ENCODE results near the gene UBR3.

The UBR3 gene

DNA sequence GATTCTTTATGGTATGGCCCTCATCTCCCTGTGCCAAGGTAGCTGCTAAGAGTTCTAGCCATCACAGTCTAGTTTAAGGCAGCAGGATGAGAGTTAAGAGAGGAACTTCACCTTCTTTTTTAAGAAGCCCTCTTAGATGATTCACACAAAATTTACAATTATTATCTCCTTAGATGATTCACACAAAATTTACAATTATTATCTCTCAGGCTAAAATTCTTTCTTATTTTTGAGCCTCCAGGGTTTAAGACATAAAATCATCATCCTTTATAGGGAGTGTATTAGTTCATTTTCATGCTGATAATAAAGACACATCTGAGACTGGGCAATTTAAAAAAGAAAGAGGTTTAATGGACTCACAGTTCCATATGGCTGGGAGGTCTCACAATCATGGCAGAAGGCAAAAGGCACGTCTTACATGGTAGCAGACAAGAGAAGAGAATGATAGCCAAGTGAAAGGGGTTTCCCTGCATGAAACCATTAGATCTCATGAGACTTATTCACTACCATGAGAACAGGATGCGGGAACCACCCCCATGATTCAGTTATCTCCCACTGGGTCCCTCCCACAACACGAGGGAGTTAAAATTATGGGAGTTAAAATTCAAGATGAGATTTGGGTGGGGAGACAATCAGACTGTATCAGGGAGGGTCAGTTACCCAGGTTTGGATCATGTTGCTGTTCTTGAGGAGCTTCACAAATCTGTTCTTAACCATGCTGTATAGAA, 217.7 kb downstream of the UBR3 start:
- Histone ChIP-seq H3K4me2 (ENCODE audit: low read length) (no peak overlapping the region), H3K79me2 (ENCODE audit: low read length) (no peaks in the 10 kb centered on the region), H2AFZ (ENCODE audit: low read depth, low read length) (no peak overlapping the region), H3K27me3 (ENCODE audit: low read depth, low read length) (no peaks in the 10 kb centered on the region), H3K36me3 (replicated peaks; ENCODE audit: low read depth, low read length) (no peaks in the 10 kb centered on the region), H3K9ac (ENCODE audit: low read length) (no peak overlapping the region), H3K9me3 (ENCODE audit: insufficient read depth, low read length) (no peaks in the 10 kb centered on the region), H3K4me1 (ENCODE audit: low read length) (0 out of 2 replicates have a peak, but pooled peaks cover 3% of the 10 kb centered on the region), H3K4me3 (ENCODE audit: low read length) (no peak overlapping the region), H4K20me1 (ENCODE audit: insufficient read depth, low read length) (no peaks in the 10 kb centered on the region), H3K27ac (ENCODE audit: low read length) (no peak overlapping the region)
- no peak for TF ChIP-seq EZH2phosphoT487 (IDR thresholded peaks at IDR 0.05; ENCODE audit: low read depth)
- TF ChIP-seq, protein P1, sequence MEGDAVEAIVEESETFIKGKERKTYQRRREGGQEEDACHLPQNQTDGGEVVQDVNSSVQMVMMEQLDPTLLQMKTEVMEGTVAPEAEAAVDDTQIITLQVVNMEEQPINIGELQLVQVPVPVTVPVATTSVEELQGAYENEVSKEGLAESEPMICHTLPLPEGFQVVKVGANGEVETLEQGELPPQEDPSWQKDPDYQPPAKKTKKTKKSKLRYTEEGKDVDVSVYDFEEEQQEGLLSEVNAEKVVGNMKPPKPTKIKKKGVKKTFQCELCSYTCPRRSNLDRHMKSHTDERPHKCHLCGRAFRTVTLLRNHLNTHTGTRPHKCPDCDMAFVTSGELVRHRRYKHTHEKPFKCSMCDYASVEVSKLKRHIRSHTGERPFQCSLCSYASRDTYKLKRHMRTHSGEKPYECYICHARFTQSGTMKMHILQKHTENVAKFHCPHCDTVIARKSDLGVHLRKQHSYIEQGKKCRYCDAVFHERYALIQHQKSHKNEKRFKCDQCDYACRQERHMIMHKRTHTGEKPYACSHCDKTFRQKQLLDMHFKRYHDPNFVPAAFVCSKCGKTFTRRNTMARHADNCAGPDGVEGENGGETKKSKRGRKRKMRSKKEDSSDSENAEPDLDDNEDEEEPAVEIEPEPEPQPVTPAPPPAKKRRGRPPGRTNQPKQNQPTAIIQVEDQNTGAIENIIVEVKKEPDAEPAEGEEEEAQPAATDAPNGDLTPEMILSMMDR (IDR thresholded peaks at IDR 0.05; ENCODE audit: low read depth, low read length): no peak

DNA sequence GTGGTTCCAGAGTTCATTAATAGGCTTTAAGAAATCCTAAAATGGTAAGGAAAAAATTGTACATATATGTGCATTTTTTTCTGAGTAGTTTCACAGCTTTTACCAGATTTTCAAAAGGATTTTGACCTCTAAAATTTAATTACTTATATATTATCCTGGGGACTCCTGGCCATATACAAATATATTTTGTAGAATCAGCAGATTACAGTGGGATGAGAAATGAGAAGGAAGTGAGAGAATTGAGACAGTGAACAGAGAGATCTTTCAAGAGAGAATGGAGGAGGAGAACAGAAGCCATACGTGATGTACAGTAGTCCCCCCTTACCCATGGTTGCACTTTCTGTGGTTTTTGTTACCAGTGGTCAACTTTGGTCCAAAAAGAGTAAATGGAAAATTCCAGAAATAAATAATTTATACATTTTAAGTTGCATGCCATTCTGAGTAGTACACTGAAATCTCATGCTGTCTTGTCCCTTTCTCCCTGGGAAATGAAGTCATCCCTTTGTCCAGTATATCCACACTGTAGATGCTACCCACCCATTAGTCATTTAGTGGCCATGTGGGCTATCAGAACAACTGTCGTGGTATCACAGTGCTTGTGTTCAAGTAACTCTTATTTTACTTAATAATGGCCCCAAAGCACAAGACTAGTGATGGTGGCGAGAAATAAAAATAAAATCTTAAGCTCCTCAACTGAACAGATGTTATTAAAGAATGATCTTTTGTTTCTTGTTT, 220.2 kb downstream of the UBR3 start:
- Histone ChIP-seq H3K36me3 (replicated peaks; ENCODE audit: low read depth, low read length) (no peaks in the 10 kb centered on the region), H3K27me3 (ENCODE audit: low read depth, low read length) (no peaks in the 10 kb centered on the region), H3K9ac (ENCODE audit: low read length) (no peak overlapping the region), H3K4me2 (ENCODE audit: low read length) (no peak overlapping the region), H3K79me2 (ENCODE audit: low read length) (no peaks in the 10 kb centered on the region), H3K27ac (ENCODE audit: low read length) (no peak overlapping the region), H4K20me1 (ENCODE audit: insufficient read depth, low read length) (no peaks in the 10 kb centered on the region), H3K4me1 (ENCODE audit: low read length) (no peaks in the 10 kb centered on the region), H2AFZ (ENCODE audit: low read depth, low read length) (no peak overlapping the region), H3K9me3 (ENCODE audit: insufficient read depth, low read length) (no peaks in the 10 kb centered on the region), H3K4me3 (ENCODE audit: low read length) (no peak overlapping the region)
- TF ChIP-seq, protein P1 (IDR thresholded peaks at IDR 0.05; ENCODE audit: low read depth, low read length): no peak
- no peak for TF ChIP-seq EZH2phosphoT487 (IDR thresholded peaks at IDR 0.05; ENCODE audit: low read depth)

DNA sequence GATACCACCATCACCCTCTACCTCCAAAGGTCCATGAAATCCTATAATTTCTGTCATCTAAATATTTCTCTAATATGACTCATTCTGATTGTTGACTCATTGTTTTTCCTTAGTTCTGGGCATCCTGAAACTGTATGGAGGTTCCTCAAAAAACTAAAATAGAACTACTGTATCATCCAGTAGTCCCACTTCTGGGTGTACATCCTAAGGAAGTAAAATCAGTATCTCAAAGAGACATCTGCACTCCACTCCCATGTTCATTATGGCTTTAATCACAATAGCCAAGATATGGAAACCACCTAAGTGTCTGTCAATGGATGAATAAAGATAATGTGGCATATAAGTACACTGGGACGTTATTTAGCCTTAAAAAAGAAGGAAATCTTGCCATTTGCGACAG, 224.9 kb downstream of the UBR3 start:
- H3K79me2 ChIP-seq (ENCODE audit: low read length): no peaks in the 10 kb centered on the region
- H3K4me1 ChIP-seq (ENCODE audit: low read length): no peaks in the 10 kb centered on the region
- H3K4me3 ChIP-seq (ENCODE audit: low read length): no peak overlapping the region
- H2AFZ ChIP-seq (ENCODE audit: low read depth, low read length): no peak overlapping the region
- H4K20me1 ChIP-seq (ENCODE audit: insufficient read depth, low read length): no peaks in the 10 kb centered on the region
- TF ChIP-seq, protein P1 (IDR thresholded peaks at IDR 0.05; ENCODE audit: low read depth, low read length): no peak
- no peak for TF ChIP-seq EZH2phosphoT487 (IDR thresholded peaks at IDR 0.05; ENCODE audit: low read depth)
- no peaks in the 10 kb centered on the region for H3K9me3 ChIP-seq (ENCODE audit: insufficient read depth, low read length)
- H3K27me3 ChIP-seq (ENCODE audit: low read depth, low read length): no peaks in the 10 kb centered on the region
- H3K27ac ChIP-seq (ENCODE audit: low read length): no peak overlapping the region
- no peak overlapping the region for H3K4me2 ChIP-seq (ENCODE audit: low read length)
- no peaks in the 10 kb centered on the region for H3K36me3 ChIP-seq (replicated peaks; ENCODE audit: low read depth, low read length)
- no peak overlapping the region for H3K9ac ChIP-seq (ENCODE audit: low read length)

GRCh38 chr2:170054997-170055396, 227.7 kb downstream of the UBR3 start:
- Histone ChIP-seq H3K36me3 (replicated peaks; ENCODE audit: low read depth, low read length) (no peaks in the 10 kb centered on the region), H2AFZ (ENCODE audit: low read depth, low read length) (no peak overlapping the region), H3K9me3 (ENCODE audit: insufficient read depth, low read length) (no peaks in the 10 kb centered on the region), H3K27ac (ENCODE audit: low read length) (no peak overlapping the region), H3K4me3 (ENCODE audit: low read length) (no peak overlapping the region), H3K9ac (ENCODE audit: low read length) (no peak overlapping the region), H3K4me1 (ENCODE audit: low read length) (peaks cover 5% of the 10 kb centered on the region), H3K4me2 (ENCODE audit: low read length) (no peak overlapping the region), H3K79me2 (ENCODE audit: low read length) (no peaks in the 10 kb centered on the region), H4K20me1 (ENCODE audit: insufficient read depth, low read length) (no peaks in the 10 kb centered on the region), H3K27me3 (ENCODE audit: low read depth, low read length) (no peaks in the 10 kb centered on the region)
- TF ChIP-seq, protein P1 (IDR thresholded peaks at IDR 0.05; ENCODE audit: low read depth, low read length): no peak
- TF ChIP-seq EZH2phosphoT487 (IDR thresholded peaks at IDR 0.05; ENCODE audit: low read depth): no peak

All from OCI-LY3 (cell line).